Dermis blood vessel endothelial cell (primary cell): ENCODE data around the gene SNAPC4. TPM values are rescaled to one million over a fixed set of nuclear protein-coding genes. Genes with fewer than 3 reads are reported as not detected.
"Not testable (repeated sequence)": the region's sequence is repeated elsewhere in the genome, so short reads cannot be mapped to it uniquely, and the experiment has no call there.

Experiments used
- DNase-seq: peaks from one replicate; pipeline ENCODE4 v3.0.0; 2010
- total RNA-seq: library from RNA; depleted of rRNA; stranded (reverse); fragments of >200 nt; gene quantifications from 2 replicates; pipeline ENCODE4 v1.2.3, GENCODE V29; 2014

Gene SNAPC4
- total RNA-seq, 1 donor from 2014 or later, result 10.2 TPM

GRCh38 chr9:136407911-136408310, 7.9 kb upstream of the SNAPC4 start:
- DNase-seq, result no peak

- not testable (repeated sequence) for DNase-seq
Observed at GRCh38 chr9:136407061-136407460, 7.1 kb upstream of the SNAPC4 start.

- not testable (repeated sequence) for DNase-seq
Observed at GRCh38 chr9:136405904-136406303, 5.9 kb upstream of the SNAPC4 start.

DNA sequence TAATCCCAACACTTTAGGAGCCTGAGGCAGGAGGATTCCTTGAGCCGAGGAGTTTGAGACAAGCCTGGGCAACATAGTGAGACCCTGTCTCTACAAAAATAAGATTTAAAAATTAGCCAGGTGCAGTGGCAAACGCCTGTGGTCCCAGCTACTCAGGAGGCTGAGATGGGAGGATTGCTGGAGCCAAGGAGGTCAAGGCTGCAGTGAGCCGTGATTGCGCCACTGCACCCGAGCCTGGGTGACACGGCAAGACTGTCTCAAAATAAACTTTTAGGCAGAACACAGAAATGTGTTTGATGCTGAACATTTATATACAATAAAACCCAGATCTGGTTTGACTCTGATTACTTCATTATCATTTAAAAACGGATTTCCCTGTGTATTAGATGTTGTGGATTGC, 5.5 kb upstream of the SNAPC4 start:
- DNase-seq, result no peak

DNA sequence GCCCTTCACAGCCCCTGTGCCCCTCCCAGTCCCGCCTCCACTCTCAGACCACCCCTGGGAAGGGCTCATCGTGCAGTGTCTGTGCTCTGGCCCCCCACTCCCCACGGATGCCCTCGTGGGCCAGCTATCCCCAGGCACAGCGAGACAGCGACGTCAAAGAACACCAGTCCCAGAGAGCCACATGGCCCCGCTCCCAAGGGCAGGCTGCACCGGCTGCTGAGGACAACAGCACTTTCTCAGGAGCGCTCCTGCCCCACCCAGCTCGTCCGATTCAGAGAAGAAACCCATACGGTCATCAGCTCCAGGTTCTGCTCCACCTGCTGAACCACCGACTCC, 4.8 kb upstream of the SNAPC4 start:
- no peak for DNase-seq

DNA sequence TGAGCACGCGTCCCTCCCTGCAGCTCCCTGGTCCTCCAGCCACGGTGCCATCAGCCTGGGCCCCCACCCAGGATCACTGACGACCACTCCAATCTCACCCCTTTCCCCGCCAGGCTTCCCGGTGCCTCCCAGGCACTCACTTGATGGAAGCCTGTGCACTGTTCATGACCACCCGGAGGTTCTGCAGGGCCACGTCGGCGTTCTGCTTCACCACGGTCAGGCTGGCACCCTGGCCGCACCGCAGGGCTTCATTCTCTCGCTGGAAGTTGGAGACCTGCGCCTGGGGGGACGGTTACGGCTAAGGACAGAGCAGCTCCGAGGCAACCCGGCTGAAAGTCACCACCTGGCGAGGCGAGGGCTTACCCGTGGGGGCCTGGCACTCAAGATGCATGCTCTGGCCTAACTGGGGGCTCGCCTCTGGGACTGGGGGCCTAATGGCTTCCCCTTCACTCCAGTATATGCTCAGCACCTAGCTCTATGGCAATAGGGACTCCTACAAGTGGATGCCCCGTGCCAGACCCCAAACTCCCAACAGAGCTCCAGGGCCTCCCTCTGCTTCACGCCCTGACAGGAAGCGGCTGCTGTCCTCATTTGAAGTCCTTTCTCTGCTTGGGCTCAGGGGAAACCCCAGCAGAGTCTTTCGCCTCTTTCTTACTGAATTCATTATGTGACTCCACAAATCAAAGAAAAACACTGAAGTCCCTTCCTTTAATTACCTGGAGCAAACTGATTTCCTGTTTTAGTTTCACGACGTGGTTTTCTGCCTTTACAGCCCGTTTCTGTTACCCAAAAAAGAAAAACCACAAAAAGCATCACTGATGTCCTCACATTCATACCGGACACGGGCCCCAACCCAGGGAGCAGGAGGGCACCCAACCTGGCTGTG, 4.2 kb upstream of the SNAPC4 start:
- DNase-seq, result no peak

DNA sequence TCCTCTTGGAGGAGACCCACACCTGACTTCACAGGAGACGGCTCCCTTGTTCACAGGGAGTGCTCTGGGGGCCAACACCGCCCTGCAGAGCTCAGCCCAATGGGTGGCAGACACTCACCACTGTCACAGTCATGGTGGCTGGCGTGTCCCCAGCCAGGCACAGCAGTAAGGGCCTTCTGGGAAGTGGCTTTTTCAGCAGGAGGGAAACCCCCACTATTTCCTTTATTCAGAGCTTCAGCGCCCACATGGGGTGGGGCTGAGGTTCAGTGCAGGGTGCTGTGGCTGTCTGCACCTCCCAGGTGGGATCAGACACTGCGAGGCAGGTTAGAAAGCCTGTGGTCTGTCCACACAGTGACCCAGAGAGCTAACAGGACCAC, 3.6 kb upstream of the SNAPC4 start:
- no peak for DNase-seq

- no peak for DNase-seq
Observed at GRCh38 chr9:136402067-136402466, 2.1 kb upstream of the SNAPC4 start.

- DNase-seq, result no peak
Observed at GRCh38 chr9:136401173-136401922, 1.4 kb upstream of the SNAPC4 start.

- DNase-seq, result peak; percentile 33
Observed at GRCh38 chr9:136399176-136400037, 563 bp downstream of the SNAPC4 start.

GRCh38 chr9:136398286-136398685, 1.7 kb downstream of the SNAPC4 start:
- no peak for DNase-seq

DNA sequence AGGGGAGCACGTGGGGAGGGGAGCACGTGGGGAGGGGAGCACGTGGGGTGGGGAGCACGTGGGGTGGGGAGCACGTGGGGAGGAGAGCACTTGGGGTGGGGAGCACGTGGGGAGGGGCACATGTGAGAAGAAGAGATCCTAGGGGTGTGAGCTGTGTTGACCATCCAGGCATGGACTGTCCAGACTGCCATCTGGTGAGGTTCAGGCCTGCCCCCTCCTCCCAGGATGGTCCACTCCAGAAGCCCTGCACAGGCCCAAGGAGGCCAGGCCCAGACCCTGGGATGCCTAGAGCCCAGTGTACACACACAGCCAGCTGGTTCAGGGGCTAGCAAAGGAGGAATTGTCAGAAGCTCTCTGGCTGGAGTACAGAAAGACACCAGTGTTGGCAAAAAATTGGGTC, 2.3 kb downstream of the SNAPC4 start:
- DNase-seq, result no peak

DNA sequence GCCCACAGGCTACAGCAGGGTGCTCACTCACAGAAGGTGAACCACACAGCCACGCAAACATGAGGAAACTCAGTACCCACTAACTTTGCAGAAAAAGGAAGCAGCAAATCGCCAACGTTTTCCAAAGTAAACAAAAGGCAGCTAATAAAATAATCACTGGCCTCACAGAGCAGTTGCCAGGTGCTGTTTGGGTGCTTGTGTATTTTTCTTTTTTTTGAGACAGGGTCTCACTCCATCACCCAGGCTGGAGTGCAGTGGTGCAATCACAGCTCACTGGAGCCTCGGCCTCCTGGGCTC, 3.8 kb downstream of the SNAPC4 start:
- DNase-seq, result no peak

DNA sequence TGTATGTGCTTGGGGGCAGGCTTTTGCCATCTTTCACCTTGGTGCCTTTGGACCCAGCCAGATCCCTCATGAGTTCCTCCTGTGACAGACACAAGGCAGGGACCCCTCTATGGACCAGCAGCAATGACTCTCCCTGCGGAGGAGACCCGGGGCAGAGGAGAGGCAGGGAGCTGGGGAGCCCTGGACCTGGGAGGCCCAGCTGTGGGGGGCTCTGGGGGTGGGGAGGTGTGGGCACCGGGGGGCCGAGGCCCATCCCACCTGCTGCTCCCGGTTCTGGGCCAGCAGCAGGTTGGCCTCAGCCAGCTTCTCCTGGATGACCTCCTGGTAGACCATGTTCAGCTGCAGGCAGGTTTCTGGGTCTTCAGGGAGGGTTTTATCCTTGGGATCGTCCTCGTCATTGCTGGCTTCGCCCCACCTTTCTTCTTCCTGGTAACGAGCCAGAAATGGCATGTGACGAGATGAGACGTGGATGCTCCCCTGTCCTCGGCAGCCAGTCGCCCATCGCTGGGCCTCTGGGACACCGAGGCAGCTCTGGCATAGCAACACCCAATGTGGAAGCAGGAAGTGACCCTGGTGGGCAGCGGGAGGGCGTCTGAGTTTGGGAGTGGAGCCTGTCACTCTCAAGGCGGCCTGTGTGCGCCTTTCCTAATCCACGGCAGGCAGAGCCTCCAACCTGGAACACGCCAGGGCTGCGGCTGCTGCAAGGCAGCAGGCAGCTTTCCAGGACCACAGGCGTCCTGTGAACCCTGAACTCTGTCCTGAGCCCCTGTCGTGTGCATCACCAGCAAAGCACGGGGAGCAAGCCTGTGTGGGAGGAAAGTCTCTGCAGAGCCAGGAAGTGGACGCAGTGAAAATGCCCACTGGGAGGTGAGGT, 4.4 kb downstream of the SNAPC4 start:
- DNase-seq, result no peak

DNA sequence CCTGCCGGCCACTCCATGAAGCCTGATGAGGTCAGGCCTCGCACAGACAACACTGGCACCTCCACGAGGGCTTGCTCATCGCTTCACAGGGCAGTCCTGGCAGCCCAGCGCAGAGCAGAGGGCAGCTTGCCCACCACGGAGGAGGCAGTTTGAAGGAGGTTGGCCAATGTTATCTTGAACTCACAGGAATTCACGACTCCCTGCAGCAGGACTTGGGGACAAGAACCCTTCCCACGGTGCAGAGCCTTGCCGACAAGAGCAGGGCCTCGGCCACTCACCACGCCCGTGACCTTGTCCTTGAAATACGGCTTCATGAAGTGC, 5.0 kb downstream of the SNAPC4 start:
- DNase-seq, result no peak

- DNase-seq, result no peak
Observed at GRCh38 chr9:136394312-136395019, 5.5 kb downstream of the SNAPC4 start.

DNA sequence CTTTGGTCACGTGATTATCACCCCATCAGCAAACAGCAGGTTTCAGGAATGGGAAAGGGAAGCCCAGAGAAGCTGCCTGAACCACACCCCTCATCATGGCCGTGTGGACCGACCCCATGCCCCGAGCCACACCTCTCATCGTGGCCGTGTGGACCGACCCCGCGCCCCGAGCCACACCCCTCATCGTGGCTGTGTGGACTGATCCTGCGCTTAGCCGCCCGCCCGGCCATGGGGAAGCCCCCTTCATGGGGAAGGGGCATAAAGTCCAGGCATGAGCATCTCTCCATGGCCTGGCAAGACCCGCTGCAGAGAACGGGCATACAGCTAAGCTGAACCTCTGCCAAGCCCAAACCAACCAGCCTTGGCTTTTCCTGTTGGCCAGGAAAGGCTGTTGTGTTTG, 6.4 kb downstream of the SNAPC4 start:
- no peak for DNase-seq

GRCh38 chr9:136392538-136393449, 7.2 kb downstream of the SNAPC4 start:
- no peak for DNase-seq

DNA sequence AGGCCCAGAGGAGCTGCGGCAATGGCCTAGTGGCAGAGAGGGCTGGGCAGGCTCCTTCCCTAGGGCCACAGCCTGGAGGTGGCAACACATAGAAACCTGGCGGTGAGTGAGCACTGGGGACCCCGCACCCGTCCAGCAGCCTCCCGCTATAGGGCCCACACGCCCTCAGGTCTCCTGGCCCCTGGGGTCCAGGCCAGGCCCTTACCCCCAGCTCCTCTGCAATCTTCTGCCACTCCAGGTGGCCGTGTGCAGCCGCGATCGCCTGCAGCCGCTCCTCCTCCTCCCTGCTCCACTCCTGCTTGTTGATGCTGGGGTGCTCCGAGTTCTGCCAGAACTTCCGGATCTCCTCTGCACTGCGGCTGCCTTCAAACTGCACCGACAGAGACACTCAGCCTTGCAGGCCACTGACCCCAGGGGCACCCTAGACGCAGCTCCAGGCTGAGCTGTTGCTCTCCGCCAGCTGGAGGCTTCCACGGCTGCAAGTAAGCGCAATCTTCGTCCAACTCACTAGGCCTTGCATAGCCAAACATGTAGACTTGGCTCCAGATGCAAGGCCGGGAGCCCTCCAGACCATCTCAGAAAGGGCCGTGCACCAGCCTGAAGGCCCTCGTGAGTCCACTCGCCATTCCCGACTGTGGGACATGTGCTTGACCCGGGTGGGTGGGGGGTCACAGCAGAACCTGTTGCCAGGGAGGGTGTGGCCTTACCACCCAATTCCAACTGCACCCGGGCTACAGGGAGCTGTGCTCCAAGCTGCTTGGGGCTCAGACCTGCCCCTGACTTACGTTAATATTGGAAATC, 8.0 kb downstream of the SNAPC4 start:
- DNase-seq, result no peak

GRCh38 chr9:136389396-136389795, 10.6 kb downstream of the SNAPC4 start:
- no peak for DNase-seq
